Esophagus squamous epithelium (tissue), 4 donors: ENCODE results near the gene TMEM256.

Experiments
- POLR2A ChIP-seq, 4 donors: fragments of 450-650 bp; IDR thresholded peaks; one replicate each; pipeline ENCODE4 v1.6.1; 2017; ENCODE audit warnings: antibody characterized with exemption in 4 of 4, mild to moderate bottlenecking in 4 of 4, moderate library complexity in 3 of 4
- TF ChIP-seq, protein P1 (sequence below), 6 experiments: fragments of 450-650 bp in 4 of 6; fragments of 200-600 bp in 2 of 6; sonication (generic) in 2 of 6; IDR thresholded peaks; one replicate each; pipeline ENCODE4 v1.5.1; 2016 to 2019; ENCODE audit warnings: antibody characterized with exemption in 6 of 6, mild to moderate bottlenecking in 4 of 6, moderate library complexity in 4 of 6

DNA sequence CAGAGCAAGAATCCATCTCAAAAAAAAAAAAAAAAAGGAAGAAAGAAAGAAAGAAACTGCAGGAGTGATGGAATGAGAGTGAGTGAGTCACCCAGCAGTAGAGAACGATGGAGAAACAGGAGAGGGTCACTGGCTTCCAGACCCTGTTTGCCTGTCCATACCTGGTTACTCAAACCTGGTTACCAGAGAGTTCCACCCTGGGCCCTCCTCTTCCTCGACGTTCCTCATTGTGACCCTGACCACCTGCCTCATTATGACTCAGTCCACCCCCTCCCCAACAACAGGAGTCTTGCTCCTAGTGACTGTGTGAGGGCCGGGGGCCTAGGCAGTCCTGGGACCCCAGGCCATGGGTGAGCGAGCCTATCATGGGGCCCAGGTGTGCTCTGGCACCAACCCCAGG lies 24.7 kb upstream of the TMEM256 start, which contains the start of gene SPEM3:
- TF ChIP-seq POLR2A (IDR thresholded peaks at IDR 0.05), result no peak
- TF ChIP-seq, protein P1, sequence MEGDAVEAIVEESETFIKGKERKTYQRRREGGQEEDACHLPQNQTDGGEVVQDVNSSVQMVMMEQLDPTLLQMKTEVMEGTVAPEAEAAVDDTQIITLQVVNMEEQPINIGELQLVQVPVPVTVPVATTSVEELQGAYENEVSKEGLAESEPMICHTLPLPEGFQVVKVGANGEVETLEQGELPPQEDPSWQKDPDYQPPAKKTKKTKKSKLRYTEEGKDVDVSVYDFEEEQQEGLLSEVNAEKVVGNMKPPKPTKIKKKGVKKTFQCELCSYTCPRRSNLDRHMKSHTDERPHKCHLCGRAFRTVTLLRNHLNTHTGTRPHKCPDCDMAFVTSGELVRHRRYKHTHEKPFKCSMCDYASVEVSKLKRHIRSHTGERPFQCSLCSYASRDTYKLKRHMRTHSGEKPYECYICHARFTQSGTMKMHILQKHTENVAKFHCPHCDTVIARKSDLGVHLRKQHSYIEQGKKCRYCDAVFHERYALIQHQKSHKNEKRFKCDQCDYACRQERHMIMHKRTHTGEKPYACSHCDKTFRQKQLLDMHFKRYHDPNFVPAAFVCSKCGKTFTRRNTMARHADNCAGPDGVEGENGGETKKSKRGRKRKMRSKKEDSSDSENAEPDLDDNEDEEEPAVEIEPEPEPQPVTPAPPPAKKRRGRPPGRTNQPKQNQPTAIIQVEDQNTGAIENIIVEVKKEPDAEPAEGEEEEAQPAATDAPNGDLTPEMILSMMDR (IDR thresholded peaks at IDR 0.05), result no peak
